HAP-1 (cell line): ENCODE measurements around the gene CFAP58.

Experiments
- DNase-seq, 2 experiments: peaks; one replicate each; pipeline ENCODE4 v3.0.0-alpha.2; 2016 to 2020; ENCODE audit warnings: low spot score in 2 of 2
- H3K27me3 ChIP-seq: fragments of 250-450 bp; sonication (Bioruptor Pico); 2 replicates; pipeline ENCODE4 v1.5.1; 2020; ENCODE audit warnings: low read depth, mild to moderate bottlenecking, moderate library complexity
- H3K36me3 ChIP-seq: fragments of 250-450 bp; sonication (Bioruptor Pico); replicated peaks from 2 replicates; pipeline ENCODE4 v1.5.1; 2020; ENCODE audit warnings: mild to moderate bottlenecking
- H3K4me1 ChIP-seq: fragments of 250-450 bp; sonication (Bioruptor Pico); 2 replicates; pipeline ENCODE4 v1.5.1; 2020; ENCODE audit warnings: mild to moderate bottlenecking
- H3K4me3 ChIP-seq: fragments of 250-450 bp; sonication (Bioruptor Pico); 2 replicates; pipeline ENCODE4 v1.5.1; 2020; ENCODE audit warnings: mild to moderate bottlenecking, moderate library complexity
- H3K9me3 ChIP-seq: fragments of 250-450 bp; sonication (Bioruptor Pico); 2 replicates; pipeline ENCODE4 v1.5.1; 2020; ENCODE audit warnings: mild to moderate bottlenecking, moderate library complexity
- in situ Hi-C: fragments of 300-500 bp; cut with MboI; formaldehyde crosslinking; loops from 3 replicates; pipeline ENCODE4 v1.14.3; 2020; ENCODE audit warnings: low sequenced_read_pairs, inconsistent platforms, mixed read lengths

Gene CFAP58

GRCh38 chr10:104387130-104387888, 33.7 kb downstream of the CFAP58 start:
- Histone ChIP-seq H3K4me1 (no peaks in the 10 kb centered on the region), H3K4me3 (no peak overlapping the region), H3K36me3 (no peaks in the 10 kb centered on the region), H3K27me3 (peaks cover 10% of the 10 kb centered on the region; the same call in 1 of the 2 replicates), H3K9me3 (no peaks in the 10 kb centered on the region)
- DNase-seq = no peak
- in situ Hi-C loops = no loop called here

GRCh38 chr10:104388830-104389229, 35.2 kb downstream of the CFAP58 start:
- Histone ChIP-seq H3K4me1 (no peaks in the 10 kb centered on the region), H3K9me3 (no peaks in the 10 kb centered on the region), H3K36me3 (no peaks in the 10 kb centered on the region), H3K27me3 (peaks cover 15% of the 10 kb centered on the region; the same call in 1 of the 2 replicates), H3K4me3 (no peak overlapping the region)
- no peak for DNase-seq
- in situ Hi-C loops = no loop called here

GRCh38 chr10:104391150-104391968, 37.7 kb downstream of the CFAP58 start:
- Histone ChIP-seq H3K4me1 (no peaks in the 10 kb centered on the region), H3K4me3 (no peak overlapping the region), H3K36me3 (no peaks in the 10 kb centered on the region), H3K27me3 (peaks cover 15% of the 10 kb centered on the region), H3K9me3 (no peaks in the 10 kb centered on the region)
- in situ Hi-C loops = no loop called here
- no peak for DNase-seq

- peaks cover 16% of the 10 kb centered on the region for H3K27me3 ChIP-seq
- H3K9me3 ChIP-seq = no peaks in the 10 kb centered on the region
- H3K4me1 ChIP-seq = no peaks in the 10 kb centered on the region
- no peaks in the 10 kb centered on the region for H3K36me3 ChIP-seq
- H3K4me3 ChIP-seq = no peak overlapping the region
- in situ Hi-C loops = no loop called here
- no peak for DNase-seq
These were observed 38.3 kb downstream of the CFAP58 start for GRCh38 chr10:104391969-104392296.

GRCh38 chr10:104393387-104393786, 39.8 kb downstream of the CFAP58 start:
- H3K4me3 ChIP-seq = no peak overlapping the region
- H3K4me1 ChIP-seq = no peaks in the 10 kb centered on the region
- DNase-seq = no peak
- no peaks in the 10 kb centered on the region for H3K9me3 ChIP-seq
- no peaks in the 10 kb centered on the region for H3K36me3 ChIP-seq
- H3K27me3 ChIP-seq = peaks cover 17% of the 10 kb centered on the region
- in situ Hi-C loops = no loop called here

GRCh38 chr10:104396581-104396980, 42.9 kb downstream of the CFAP58 start:
- Histone ChIP-seq H3K4me3 (no peak overlapping the region), H3K9me3 (no peaks in the 10 kb centered on the region), H3K36me3 (no peaks in the 10 kb centered on the region), H3K27me3 (peaks cover 25% of the 10 kb centered on the region), H3K4me1 (no peaks in the 10 kb centered on the region)
- DNase-seq = no peak
- in situ Hi-C loops = no loop called here

GRCh38 chr10:104403636-104404035, 50.0 kb downstream of the CFAP58 start:
- Histone ChIP-seq H3K4me1 (no peaks in the 10 kb centered on the region), H3K4me3 (no peak overlapping the region), H3K9me3 (no peaks in the 10 kb centered on the region), H3K27me3 (peaks cover 28% of the 10 kb centered on the region), H3K36me3 (no peaks in the 10 kb centered on the region)
- in situ Hi-C loops = no loop called here
- no peak for DNase-seq

- Histone ChIP-seq H3K9me3 (no peaks in the 10 kb centered on the region), H3K36me3 (no peaks in the 10 kb centered on the region), H3K27me3 (peaks cover 10% of the 10 kb centered on the region), H3K4me3 (no peak overlapping the region), H3K4me1 (no peaks in the 10 kb centered on the region)
- in situ Hi-C loops = no loop called here
- peak in 1 of 2 experiments; percentile 14 for DNase-seq
These were observed 53.4 kb downstream of the CFAP58 start for GRCh38 chr10:104406715-104407650.

GRCh38 chr10:104413528-104413927, 59.9 kb downstream of the CFAP58 start:
- H3K36me3 ChIP-seq = no peaks in the 10 kb centered on the region
- no peak for DNase-seq
- H3K9me3 ChIP-seq = no peaks in the 10 kb centered on the region
- H3K27me3 ChIP-seq = no peaks in the 10 kb centered on the region
- no peaks in the 10 kb centered on the region for H3K4me1 ChIP-seq
- in situ Hi-C loops = no loop called here
- H3K4me3 ChIP-seq = no peak overlapping the region

GRCh38 chr10:104415526-104416165, 62.0 kb downstream of the CFAP58 start:
- no peak for DNase-seq
- Histone ChIP-seq H3K27me3 (no peaks in the 10 kb centered on the region), H3K36me3 (no peaks in the 10 kb centered on the region), H3K9me3 (no peaks in the 10 kb centered on the region), H3K4me3 (no peak overlapping the region), H3K4me1 (no peaks in the 10 kb centered on the region)
- in situ Hi-C loops = no loop called here

GRCh38 chr10:104416851-104417250, 63.2 kb downstream of the CFAP58 start:
- in situ Hi-C loops = no loop called here
- H3K36me3 ChIP-seq = no peaks in the 10 kb centered on the region
- no peaks in the 10 kb centered on the region for H3K27me3 ChIP-seq
- DNase-seq = no peak
- H3K4me3 ChIP-seq = no peak overlapping the region
- no peaks in the 10 kb centered on the region for H3K9me3 ChIP-seq
- H3K4me1 ChIP-seq = no peaks in the 10 kb centered on the region

GRCh38 chr10:104417637-104418292, 64.1 kb downstream of the CFAP58 start:
- DNase-seq = no peak
- H3K4me1 ChIP-seq = no peaks in the 10 kb centered on the region
- no peak overlapping the region for H3K4me3 ChIP-seq
- H3K27me3 ChIP-seq = no peaks in the 10 kb centered on the region
- H3K36me3 ChIP-seq = no peaks in the 10 kb centered on the region
- in situ Hi-C loops = no loop called here
- H3K9me3 ChIP-seq = no peaks in the 10 kb centered on the region

- DNase-seq = no peak
- Histone ChIP-seq H3K4me1 (no peaks in the 10 kb centered on the region), H3K27me3 (no peaks in the 10 kb centered on the region), H3K4me3 (no peak overlapping the region), H3K36me3 (no peaks in the 10 kb centered on the region), H3K9me3 (no peaks in the 10 kb centered on the region)
- in situ Hi-C loops = no loop called here
These were observed 71.1 kb downstream of the CFAP58 start for GRCh38 chr10:104424719-104425118.
